K562 (cell line): ENCODE results near the gene SSH3. TPM values are rescaled to one million over a fixed set of nuclear protein-coding genes. Genes with fewer than 3 reads are reported as not detected.

Experiments used
- FOXJ2 ChIP-seq: fragments of 200-800 bp; sonication (Bioruptor generic); IDR thresholded peaks from 2 replicates; pipeline ENCODE4 v1.6.1; 2016; ENCODE audit warnings: missing genetic modification characterization, missing compliant biosample characterization
- MXD1 ChIP-seq: fragments of 250-450 bp; sonication (Bioruptor Pico); IDR thresholded peaks from 2 replicates; pipeline ENCODE4 v1.8.0; 2021; ENCODE audit warnings: borderline replicate concordance, mild to moderate bottlenecking, moderate library complexity; ENCODE audit not compliant: poor library complexity, severe bottlenecking
- ZNF175 ChIP-seq: fragments of 200-800 bp; sonication (Bioruptor generic); IDR thresholded peaks from 2 replicates; pipeline ENCODE4 v1.6.1; 2016; ENCODE audit warnings: low read depth, mild to moderate bottlenecking, missing genetic modification characterization, missing compliant biosample characterization
- ZNF318 ChIP-seq, 2 experiments: fragments of 450-650 bp; IDR thresholded peaks; 2 replicates each; pipeline ENCODE4 v1.6.1; 2016; ENCODE audit warnings: mild to moderate bottlenecking in 2 of 2, borderline replicate concordance in 1 of 2, low read depth in 1 of 2, moderate library complexity in 1 of 2
- ZNF644 ChIP-seq: fragments of 200-800 bp; sonication (Bioruptor generic); IDR thresholded peaks from 2 replicates; pipeline ENCODE4 v1.6.1; 2016; ENCODE audit warnings: low read depth, missing genetic modification characterization, missing compliant biosample characterization
- ZNF785 ChIP-seq: fragments of 250-450 bp; sonication (Bioruptor Pico); IDR thresholded peaks from 2 replicates; pipeline ENCODE4 v1.4.0; 2020; ENCODE audit warnings: mild to moderate bottlenecking
- polyA plus RNA-seq, 8 experiments: library from polyadenylated mRNA; depleted of rRNA in 4 of 8; stranded (reverse) in 5 of 8; unstranded in 3 of 8; fragments of >200 nt; fragmentation: Nextera tagmentation in 2 of 8; fragmentation: Illumina TruSeq in 1 of 8; extraction: Ambion mirVana in 2 of 8; extraction: Trizol in 1 of 8; gene quantifications; 2 replicates each; pipeline versions ENCODE4 v1.2.1 to v1.2.3, GENCODE V29; 2011 to 2014; ENCODE audit warnings: inconsistent platforms in 1 of 8, missing spikeins in 1 of 8
- total RNA-seq, 7 experiments: library from RNA; depleted of rRNA in 6 of 7; stranded (reverse); fragments of >200 nt in 6 of 7; fragmentation: Illumina TruSeq in 2 of 7; extraction: Trizol in 2 of 7; gene quantifications; 2 replicates each; pipeline versions ENCODE4 v1.2.1 to v1.2.3, GENCODE V29; 2011 to 2021; ENCODE audit warnings: low replicate concordance in 1 of 7
- TF ChIP-seq, protein P1 (sequence below), 2 experiments: fragments of 450-650 bp; formaldehyde crosslinking in 1 of 2; IDR thresholded peaks; 2 replicates each; pipeline versions ENCODE4 v1.4.0 to v1.6.1; 2014 to 2020; ENCODE audit warnings: mild to moderate bottlenecking in 2 of 2, borderline replicate concordance in 1 of 2, low read depth in 1 of 2

The SSH3 gene
- total and polyA plus RNA-seq, 9 of the 15 experiments (the other 6 are each of a cell fraction or from before 2014, with no cell fraction given) = 0.07 to 1.0 (median 0.24) TPM; not detected in 3

DNA sequence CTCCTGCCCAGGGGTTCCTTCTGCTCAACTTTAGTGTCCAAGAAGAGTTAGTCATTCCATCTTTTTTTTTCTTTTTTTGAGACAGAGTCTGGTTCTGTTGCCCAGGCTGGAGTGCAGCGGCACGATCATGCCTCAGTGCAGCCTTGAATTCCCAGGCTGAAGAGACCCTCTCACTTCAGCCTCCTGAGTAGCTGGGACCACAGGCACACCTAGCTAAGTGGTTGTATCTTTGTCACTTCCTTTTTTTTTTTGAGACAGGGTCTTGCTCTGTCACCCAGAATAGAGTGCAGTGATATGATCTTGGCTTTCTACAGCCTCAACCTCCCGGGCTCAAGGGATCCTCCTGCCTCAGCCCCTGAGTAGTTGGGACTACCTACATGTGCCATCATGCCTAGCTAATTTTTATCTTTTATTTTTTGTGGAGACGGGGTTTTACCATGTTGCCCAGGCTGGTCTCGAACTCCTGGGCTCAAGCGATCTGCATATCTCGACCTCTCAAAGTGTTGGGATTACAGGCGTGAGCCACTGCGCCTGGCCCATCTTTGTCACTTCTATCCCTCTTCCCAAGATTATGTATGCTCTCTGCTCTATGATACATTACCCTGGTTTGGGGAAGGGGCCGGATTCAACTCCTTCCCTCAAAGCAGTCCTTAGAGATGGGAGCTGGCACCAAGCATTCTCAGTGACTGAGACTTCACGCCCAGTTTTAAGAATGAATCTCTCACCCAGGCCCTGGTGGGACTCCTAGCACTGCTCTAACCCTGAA is 10.0 kb downstream of the SSH3 start (continued):
- TF ChIP-seq, protein P1, sequence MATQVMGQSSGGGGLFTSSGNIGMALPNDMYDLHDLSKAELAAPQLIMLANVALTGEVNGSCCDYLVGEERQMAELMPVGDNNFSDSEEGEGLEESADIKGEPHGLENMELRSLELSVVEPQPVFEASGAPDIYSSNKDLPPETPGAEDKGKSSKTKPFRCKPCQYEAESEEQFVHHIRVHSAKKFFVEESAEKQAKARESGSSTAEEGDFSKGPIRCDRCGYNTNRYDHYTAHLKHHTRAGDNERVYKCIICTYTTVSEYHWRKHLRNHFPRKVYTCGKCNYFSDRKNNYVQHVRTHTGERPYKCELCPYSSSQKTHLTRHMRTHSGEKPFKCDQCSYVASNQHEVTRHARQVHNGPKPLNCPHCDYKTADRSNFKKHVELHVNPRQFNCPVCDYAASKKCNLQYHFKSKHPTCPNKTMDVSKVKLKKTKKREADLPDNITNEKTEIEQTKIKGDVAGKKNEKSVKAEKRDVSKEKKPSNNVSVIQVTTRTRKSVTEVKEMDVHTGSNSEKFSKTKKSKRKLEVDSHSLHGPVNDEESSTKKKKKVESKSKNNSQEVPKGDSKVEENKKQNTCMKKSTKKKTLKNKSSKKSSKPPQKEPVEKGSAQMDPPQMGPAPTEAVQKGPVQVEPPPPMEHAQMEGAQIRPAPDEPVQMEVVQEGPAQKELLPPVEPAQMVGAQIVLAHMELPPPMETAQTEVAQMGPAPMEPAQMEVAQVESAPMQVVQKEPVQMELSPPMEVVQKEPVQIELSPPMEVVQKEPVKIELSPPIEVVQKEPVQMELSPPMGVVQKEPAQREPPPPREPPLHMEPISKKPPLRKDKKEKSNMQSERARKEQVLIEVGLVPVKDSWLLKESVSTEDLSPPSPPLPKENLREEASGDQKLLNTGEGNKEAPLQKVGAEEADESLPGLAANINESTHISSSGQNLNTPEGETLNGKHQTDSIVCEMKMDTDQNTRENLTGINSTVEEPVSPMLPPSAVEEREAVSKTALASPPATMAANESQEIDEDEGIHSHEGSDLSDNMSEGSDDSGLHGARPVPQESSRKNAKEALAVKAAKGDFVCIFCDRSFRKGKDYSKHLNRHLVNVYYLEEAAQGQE (IDR thresholded peaks at IDR 0.05; ENCODE audit: borderline replicate concordance) = no peak
- TF ChIP-seq, protein P1 (CRISPR knock-in tag; IDR thresholded peaks at IDR 0.05; ENCODE audit: low read depth) = no peak
- no peak for TF ChIP-seq ZNF785
- 0 out of 2 replicates have a peak, but pooled peaks have one; percentile 14 for TF ChIP-seq ZNF175 (CRISPR knock-in tag)
- TF ChIP-seq FOXJ2 (tag) = 0 out of 2 replicates have a peak, but pooled peaks have one; percentile 10
- TF ChIP-seq ZNF644 (tag) = no peak
- TF ChIP-seq ZNF318 (IDR thresholded peaks at IDR 0.05; ENCODE audit: borderline replicate concordance in 1 of 2, low read depth in 1 of 2) = no peak
- TF ChIP-seq MXD1 (CRISPR knock-in tag) = no peak
